Suprapubic skin (tissue), 3 donors: ENCODE measurements around the gene GNAT2.
"Not testable (repeated sequence)": the region's sequence is repeated elsewhere in the genome, so short reads cannot be mapped to it uniquely, and the experiment has no call there.

ENCODE experiments used
- CTCF ChIP-seq, 2 donors: fragments of 200-600 bp in 1 of 2; fragments of 450-650 bp in 1 of 2; sonication (generic) in 1 of 2; IDR thresholded peaks; one replicate each; pipeline ENCODE4 v1.5.1; 2016 to 2019; ENCODE audit warnings: antibody characterized with exemption in 2 of 2, mild to moderate bottlenecking in 1 of 2, moderate library complexity in 1 of 2
- POLR2A ChIP-seq, 2 donors: fragments of 450-650 bp; IDR thresholded peaks; one replicate each; pipeline ENCODE4 v1.6.1; 2017; ENCODE audit warnings: antibody characterized with exemption in 2 of 2, mild to moderate bottlenecking in 2 of 2, moderate library complexity in 2 of 2

- TF ChIP-seq POLR2A, CTCF (IDR thresholded peaks at IDR 0.05): not testable (repeated sequence)
Measured at GRCh38 chr1:109660691-109661026, 41.2 kb upstream of the GNAT2 start.
